ENCODE results near the gene MIS18A.
A peak's percentile ranks its signal among the peaks of the same experiment; 100 is the strongest.
"Not testable (repeated sequence)": the region's sequence is repeated elsewhere in the genome, so short reads cannot be mapped to it uniquely, and the experiment has no call there.

MIS18A gene

GRCh38 chr21:32314806-32315205, 36.0 kb upstream of the MIS18A start:
- TF ChIP-seq CTCF (IDR thresholded peaks at IDR 0.05; ENCODE audit: borderline replicate concordance, control extremely low read depth, extremely low read depth, insufficient read depth, missing control alignments), result no peak
- in situ Hi-C loops (cut with MboI; ENCODE audit: low sequenced_read_pairs, unreplicated experiment), result no loop called here
- DNase-seq (ENCODE audit: low spot score), result no peak

GRCh38 chr21:32312976-32313375, 34.1 kb upstream of the MIS18A start:
- no peak for TF ChIP-seq CTCF (IDR thresholded peaks at IDR 0.05; ENCODE audit: borderline replicate concordance, control extremely low read depth, extremely low read depth, insufficient read depth, missing control alignments)
- in situ Hi-C loops (cut with MboI; ENCODE audit: low sequenced_read_pairs, unreplicated experiment), result no loop called here
- no peak for DNase-seq (ENCODE audit: low spot score)

GRCh38 chr21:32312326-32312725, 33.5 kb upstream of the MIS18A start:
- no peak for DNase-seq (ENCODE audit: low spot score)
- in situ Hi-C loops (cut with MboI; ENCODE audit: low sequenced_read_pairs, unreplicated experiment), result no loop called here
- TF ChIP-seq CTCF (IDR thresholded peaks at IDR 0.05; ENCODE audit: borderline replicate concordance, control extremely low read depth, extremely low read depth, insufficient read depth, missing control alignments), result no peak

- TF ChIP-seq CTCF (IDR thresholded peaks at IDR 0.05; ENCODE audit: borderline replicate concordance, control extremely low read depth, extremely low read depth, insufficient read depth, missing control alignments), result no peak
- DNase-seq (ENCODE audit: low spot score), result no peak
- in situ Hi-C loops (cut with MboI; ENCODE audit: low sequenced_read_pairs, unreplicated experiment), result no loop called here
These were observed 32.8 kb upstream of the MIS18A start for GRCh38 chr21:32311621-32312020.

GRCh38 chr21:32310976-32311375, 32.1 kb upstream of the MIS18A start:
- in situ Hi-C loops (cut with MboI; ENCODE audit: low sequenced_read_pairs, unreplicated experiment); DNase-seq (ENCODE audit: low spot score): not testable (repeated sequence)

GRCh38 chr21:32309906-32310460, 31.1 kb upstream of the MIS18A start:
- in situ Hi-C loops (cut with MboI; ENCODE audit: low sequenced_read_pairs, unreplicated experiment), result no loop called here
- peak; percentile 8 for DNase-seq (ENCODE audit: low spot score)
- no peak for TF ChIP-seq CTCF (IDR thresholded peaks at IDR 0.05; ENCODE audit: borderline replicate concordance, control extremely low read depth, extremely low read depth, insufficient read depth, missing control alignments)

GRCh38 chr21:32308696-32309095, 29.8 kb upstream of the MIS18A start:
- TF ChIP-seq CTCF (IDR thresholded peaks at IDR 0.05; ENCODE audit: borderline replicate concordance, control extremely low read depth, extremely low read depth, insufficient read depth, missing control alignments), result no peak
- peak; percentile 3 for DNase-seq (ENCODE audit: low spot score)
- in situ Hi-C loops (cut with MboI; ENCODE audit: low sequenced_read_pairs, unreplicated experiment), result no loop called here

Data from GM13976 (cell line).